Activated CD8-positive, alpha-beta memory T cell treated with anti-CD3 and anti-CD28 coated beads, Interleukin-2, amount 50 U/mL, for 24 hours (primary cell): ENCODE results near the gene LMBR1.
"Not testable (repeated sequence)": the region's sequence is repeated elsewhere in the genome, so short reads cannot be mapped to it uniquely, and the experiment has no call there.

Source experiments
- DNase-seq: peaks from one replicate; pipeline ENCODE4 v3.0.0-alpha.2; 2020; ENCODE audit errors: extremely low read depth

The LMBR1 gene

DNA sequence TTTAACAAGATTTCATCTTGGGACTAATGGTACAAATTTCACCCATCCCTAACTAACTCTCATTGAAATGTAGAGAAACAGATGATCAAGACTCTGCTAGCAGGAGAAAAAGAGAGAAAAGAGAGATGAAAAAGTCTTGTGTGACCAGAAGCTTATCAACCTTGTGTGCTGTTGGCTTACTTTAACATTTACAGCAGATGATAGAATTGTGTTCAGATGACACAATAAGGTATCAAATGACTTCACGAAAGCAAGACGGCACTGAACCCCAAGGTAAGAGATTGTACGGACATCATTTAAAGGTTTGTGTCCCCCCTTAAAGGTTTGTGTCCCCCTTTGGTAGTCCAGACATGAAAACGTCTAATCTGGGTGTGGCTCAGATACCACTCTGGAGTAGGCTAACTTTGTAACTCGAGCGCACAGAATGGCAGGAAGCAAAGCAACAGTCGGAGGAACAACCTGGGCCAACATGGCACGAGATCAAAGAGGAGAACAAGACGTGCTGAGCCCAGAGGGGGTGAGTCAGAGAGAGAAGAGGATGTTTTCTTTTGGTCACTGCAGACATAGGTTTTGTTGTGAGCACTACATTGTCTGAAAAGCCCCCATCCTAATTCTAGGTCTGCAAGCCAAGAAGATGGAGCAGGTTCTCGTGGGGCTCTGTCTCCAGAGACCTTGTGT, 10.4 kb upstream of the LMBR1 start:
- DNase-seq = no peak

DNA sequence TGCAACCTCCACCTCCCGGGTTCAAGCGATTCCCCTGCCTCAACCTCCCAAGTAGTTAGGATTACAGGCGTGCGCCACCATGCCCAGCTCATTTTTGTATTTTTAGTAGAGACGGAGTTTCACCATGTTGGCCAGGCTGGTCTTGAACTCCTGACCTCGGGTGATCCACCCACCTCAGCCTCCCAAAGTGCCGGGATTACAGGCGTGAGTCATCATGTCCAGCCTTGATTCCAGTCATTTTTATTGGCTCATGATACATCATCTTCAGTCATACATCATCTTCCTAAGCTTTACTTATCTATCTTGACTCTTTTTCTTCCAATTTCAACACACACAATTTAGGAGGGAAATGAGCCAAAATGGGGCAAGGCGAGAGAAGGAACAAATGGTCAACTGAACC, 7.1 kb upstream of the LMBR1 start:
- not testable (repeated sequence) for DNase-seq

DNA sequence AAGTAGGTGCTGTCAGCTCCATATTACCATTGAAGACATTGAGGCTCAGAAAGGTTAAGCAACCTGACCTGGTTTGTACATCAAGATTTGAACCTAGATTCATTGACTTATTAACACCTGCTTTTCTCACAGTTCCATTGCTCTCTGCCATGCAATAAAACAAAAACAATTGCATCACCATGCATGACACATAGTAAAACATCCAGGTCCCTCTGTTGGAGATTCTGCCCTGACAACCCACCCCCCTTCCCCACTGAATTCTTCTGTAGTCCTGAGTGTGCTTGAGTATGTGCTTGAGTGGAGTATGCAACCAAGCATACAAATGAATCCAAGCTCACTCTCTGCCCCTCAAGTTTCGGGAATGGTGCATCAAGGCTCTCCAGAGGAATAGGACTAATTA, 6.0 kb upstream of the LMBR1 start:
- DNase-seq = no peak

DNA sequence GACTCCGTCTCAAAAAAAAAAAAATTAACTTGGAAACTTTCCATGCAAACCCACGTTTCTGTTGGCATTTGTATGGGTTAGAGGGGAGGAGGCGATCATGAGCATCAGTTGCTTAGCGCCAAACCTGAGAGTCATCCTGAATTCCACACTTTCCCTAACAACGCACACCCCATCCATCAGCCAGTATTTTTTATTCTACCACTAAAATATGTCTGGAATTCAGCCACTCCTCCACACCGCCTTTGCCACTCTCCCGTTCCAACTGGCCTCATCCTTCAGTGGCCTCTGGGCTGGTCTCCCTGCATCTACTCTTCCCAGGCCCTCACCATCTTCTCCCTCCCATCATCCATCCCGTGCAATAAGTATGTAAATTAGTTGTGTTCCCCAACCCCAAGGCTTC, 4.7 kb upstream of the LMBR1 start:
- no peak for DNase-seq

DNA sequence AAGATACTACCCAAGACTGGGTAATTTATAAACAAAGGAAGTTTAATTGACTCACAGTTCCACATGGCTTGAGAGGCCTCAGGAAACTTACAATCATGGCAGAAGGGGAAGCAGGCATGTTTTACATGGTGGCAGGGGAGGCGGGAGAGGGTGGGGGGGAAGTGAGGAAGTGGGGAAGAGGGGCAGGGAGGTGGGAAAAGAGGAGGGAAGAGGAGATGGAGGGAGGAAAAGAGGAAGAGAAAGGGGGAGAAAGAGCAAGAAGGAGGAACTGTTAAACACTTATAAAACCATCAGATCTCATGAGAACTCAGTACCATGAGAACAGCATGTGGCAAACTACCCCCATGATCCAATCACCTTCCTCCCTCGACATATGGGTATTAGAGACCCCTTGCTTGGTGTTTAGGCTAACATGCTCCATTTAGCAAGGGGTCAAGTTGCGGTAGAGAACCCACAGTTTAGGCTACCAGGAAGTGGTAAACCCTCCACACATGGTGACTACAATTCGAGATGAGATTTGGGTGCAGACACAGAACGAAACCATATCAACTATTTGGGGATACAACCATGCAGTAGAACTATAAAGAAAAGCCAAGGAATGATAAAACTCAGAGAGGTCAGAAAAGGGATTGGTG, 3.5 kb upstream of the LMBR1 start:
- no peak for DNase-seq

DNA sequence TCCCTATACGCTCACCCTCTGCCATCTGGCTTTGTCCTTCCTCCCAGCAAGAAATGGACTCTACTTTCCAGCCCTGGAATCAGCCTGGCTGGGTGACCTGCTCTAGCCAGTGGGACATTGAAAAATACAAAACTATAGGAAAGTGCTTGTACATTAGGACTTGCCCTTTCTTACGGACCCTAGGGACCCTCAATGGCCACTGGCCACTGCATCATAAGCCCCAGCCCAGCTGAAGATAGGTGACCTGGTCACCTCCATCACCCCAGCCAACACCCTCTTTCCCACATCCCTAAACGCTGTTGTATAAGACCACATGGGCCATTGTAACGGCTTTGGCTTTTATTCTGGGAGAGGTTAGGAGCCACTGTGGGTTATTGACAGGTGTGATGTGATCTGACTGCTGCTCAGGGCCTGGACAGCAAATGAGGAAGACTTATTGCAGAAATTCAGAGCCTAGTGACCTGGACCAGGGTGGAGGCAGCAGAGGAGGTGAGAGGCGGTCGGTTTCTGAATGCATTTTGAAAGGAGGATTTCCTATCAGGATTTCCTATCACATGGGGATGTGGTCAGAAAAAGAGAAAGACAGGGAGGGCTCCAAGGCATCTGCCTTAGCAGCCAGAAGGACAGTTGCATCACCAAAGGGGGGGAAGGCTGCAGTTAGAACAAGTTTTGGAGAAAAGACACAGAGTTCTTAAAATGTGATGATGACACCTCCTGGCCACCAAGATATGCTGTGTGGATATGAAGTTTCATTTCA, 2.2 kb upstream of the LMBR1 start:
- no peak for DNase-seq

DNA sequence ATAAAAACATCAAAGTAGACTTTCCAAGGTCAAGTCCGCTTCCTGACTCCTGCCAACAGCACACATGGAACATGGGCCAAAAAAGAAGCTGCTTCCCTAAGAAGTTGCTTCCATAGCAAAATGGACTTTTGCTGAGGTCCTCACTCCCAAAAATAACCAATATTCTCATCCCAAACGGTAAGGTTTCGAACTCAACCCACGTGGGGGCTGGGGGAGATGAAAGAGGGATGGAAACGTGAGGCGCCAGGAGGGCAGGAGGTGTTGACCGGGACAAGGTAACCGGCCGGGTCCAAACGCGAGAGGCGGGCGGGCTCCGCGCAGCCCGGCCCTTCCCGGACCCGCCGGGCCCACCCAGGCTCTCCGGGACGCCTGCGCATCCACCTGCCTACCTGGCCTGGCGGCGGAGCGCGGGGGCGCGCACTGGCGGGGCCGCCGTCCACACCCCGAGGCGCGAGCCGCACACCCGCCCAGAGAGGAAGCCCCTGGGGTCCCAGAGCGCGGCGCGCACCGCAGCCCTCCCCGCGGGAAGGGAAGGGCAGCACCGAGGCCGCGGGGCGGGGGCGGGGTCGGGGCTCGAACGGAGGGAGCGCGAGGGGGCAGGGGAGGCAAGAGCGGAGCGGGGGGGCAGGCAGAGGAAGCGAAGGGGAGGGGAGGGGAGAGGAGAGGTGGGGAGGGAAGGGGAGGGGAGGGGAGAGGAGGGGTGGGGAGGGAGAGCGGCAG, 742 bp downstream of the LMBR1 start:
- no peak for DNase-seq

DNA sequence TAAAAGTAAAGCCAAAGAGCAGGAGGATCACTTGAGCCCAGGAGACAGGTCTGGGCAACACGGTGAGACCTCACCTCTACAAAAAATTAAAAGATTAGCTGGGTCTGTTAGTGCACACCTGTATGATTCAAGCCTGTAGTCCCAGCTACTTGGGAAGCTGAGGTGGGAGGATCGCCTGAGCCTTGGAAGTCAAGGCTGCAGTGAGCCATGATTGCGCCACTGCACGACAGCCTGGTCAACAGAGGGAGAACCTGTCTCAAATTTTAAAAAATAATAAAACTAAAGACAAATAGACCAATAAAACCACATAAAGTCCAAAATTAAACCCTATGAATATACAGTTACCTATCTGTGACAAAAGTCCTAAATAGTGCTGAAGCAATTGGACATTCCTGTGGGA, 3.2 kb downstream of the LMBR1 start:
- DNase-seq = no peak

DNA sequence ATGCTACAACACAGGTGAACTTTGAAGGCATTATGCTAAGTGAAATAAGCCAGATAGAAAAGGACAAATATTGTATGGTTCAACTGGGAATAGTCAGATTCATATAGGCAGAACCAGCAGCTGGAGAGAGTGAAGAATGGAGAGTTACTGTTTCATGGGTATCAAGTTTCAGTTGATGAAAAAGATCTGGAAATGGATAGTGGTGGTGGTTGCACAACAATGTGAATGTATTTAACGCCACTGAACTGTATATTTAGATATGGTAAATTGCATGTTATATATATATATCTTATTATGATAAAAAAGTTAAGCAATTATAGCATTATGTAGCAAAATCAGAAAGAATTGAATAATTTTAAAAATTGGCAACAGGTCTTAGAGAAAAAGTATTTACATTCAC, 3.9 kb downstream of the LMBR1 start:
- no peak for DNase-seq

DNA sequence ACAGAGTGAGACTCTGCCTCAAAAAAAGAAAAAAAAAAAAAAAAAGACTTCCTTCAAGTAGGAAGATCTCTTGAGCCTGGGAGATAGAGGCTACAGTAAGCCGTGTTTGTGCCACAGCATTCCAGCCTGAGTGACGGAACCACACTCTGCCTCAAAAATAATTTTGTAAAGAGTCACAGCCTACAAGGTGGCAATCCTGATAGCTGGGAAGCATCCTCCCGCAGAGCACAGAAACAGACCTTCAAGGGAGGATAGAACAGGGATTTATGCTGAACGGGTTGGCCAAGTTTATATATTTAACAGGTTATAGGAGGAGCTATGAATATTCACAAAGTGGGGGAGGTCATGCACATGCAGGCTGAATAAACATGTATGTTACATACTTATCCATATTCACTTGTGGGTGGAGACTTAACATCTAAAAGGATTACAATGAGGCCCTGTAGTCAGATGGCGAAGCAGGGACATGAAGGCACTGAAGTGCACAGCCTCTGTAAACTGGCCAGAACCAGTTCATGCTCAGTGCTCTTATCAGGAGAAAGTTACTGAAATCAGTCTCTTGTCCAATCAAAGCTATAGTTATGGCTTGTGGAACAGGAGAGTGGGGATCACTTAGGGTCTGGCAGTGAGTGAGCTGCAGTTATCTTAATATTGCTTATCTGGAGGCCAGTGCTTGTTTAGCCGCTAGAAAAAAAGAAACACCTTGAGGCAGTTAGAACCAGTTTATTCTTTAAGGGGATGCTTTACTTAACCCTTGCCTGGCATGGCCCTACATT, 6.8 kb downstream of the LMBR1 start:
- no peak for DNase-seq

DNA sequence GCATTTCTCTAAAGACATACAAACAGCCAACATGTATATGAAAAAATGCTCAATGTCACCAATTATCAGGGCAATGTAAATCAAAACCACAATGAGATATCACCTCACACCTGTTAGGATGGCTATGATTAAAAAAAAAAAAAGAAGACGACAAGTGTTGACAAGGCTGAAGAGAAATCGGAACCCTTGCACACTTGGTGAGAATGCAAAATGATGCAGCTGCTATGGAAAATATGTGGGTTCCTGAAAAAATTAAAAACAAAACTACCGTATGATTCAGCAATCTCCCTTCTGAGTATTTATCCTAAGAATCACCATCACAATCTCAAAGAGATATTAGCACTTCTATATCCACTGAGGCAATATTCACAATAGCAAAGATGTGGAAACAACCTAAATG, 11.3 kb downstream of the LMBR1 start:
- no peak for DNase-seq

DNA sequence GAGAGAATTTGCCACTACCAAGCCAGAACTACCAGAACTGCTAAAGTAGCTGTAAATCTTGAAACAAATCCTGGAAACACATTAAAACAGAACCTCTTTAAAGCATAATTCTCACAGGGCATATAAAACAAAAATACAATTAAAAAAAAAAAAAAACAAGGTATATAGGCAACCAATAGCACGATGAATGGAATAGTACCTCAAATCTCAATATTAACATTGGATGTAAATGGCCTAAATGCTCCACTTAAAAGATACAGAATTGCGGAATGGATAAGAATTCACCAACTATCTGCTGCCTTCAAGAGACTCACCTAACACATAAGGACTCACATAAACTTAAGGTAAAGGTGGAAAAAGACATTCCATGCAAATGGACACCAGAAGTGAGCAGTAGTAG, 17.2 kb downstream of the LMBR1 start:
- DNase-seq = no peak

DNA sequence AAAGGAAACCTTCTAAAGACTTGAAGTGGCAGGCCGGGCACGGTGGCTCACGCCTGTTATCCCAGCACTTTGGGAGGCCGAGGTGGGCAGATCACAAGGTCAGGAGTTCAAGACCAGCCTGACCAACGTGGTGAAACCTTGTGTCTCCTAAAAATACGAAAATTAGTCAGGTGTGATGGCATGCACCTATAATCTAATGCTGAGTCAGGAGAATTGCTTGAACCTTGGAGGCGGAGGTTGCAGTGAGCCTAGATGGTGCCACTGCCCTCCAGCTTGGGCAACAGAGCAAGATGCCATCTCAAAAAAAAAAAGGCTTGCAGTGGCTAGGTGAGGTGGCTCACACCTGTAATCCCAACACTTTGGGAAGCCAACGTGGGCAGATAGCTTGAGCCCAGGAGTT, 24.6 kb downstream of the LMBR1 start:
- not testable (repeated sequence) for DNase-seq

DNA sequence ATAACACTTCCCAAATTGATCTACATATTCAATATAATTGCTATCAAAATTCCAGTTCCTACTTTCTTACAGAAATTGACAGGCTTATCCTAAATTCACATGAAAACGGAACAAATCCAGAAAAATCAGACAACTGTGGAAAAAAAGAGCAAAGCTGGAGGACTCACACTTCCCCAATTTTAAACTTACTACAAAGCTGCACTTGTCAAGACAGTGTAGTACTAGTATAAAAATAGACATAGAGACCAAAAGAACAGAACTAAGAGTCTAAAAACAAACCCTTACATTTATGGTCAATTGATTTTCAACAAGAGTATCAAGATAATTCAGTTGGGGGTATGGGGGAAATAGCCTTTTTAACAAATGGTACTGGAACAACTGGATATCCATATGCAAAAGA, 27.5 kb downstream of the LMBR1 start:
- no peak for DNase-seq

DNA sequence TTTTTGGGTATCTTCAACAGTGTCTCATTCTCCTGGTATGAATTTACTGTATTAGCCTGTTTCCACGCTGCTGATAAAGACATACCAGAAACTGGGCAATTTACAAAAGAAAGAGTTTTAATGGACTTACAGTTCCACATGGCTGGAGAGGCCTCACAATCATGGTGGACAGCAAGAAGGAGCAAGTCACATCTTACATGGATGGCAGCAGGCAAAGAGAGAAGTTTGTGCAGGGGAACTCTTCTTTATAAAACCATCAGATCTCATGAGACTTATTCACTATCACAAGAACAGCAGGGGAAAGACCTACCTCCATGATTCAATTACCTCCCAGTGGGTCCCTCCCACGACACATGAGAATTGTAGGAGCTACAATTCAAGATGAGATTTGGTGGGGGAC, 31.0 kb downstream of the LMBR1 start:
- not testable (repeated sequence) for DNase-seq

DNA sequence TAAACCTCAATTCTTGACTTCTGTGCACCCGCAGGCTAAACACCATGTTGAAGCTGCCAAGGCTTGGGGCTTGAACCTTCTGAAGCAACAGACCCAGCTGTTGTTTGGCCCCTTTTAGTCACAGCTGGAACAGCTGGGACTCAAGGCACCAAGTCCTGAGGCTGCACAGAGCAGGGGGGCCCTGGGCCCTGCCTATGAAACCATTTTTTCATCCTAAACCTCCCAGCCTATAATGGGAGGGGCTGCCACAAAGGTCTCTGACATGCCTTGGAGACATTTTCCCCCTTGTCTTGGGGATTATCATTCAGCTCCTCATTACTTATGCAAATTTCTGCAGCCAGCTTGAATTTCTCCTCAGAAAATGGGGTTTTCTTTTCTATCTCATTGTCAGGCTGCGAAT, 31.8 kb downstream of the LMBR1 start:
- DNase-seq = no peak

DNA sequence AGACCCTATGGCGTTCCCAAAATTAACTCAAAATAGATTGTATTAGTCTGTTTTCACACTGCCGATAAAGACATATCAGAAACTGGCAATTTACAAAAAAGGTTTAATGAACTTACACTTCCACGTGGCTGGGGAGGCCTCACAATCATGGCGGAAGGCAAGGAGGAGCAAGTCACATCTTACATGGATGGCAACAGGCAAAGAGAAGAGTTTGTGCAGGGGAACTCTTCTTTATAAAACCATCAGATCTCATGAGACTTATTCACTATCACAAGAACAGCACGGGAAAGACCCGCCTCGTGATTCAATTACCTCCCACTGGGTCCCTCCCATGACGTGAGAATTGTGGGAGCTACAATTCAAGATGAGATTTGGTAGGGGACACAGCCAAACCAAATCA, 32.9 kb downstream of the LMBR1 start:
- DNase-seq = not testable (repeated sequence)

DNA sequence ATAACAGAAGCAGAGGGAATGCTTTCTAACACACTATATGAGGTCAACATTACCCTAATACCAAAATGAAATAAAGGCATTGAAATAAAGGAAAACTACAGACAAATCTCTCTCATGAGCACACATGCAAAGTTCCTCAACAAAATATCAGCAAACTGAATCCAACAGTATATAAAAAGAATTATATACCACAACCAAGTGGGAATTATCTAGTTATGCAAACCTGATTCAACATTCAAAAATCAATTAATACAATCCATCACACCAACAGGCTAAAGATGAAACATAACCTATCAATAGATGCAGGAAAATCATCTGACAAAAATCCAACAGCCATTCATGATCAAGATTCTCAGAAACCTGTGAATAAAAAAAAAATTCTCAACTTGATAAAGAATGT, 34.5 kb downstream of the LMBR1 start:
- no peak for DNase-seq

DNA sequence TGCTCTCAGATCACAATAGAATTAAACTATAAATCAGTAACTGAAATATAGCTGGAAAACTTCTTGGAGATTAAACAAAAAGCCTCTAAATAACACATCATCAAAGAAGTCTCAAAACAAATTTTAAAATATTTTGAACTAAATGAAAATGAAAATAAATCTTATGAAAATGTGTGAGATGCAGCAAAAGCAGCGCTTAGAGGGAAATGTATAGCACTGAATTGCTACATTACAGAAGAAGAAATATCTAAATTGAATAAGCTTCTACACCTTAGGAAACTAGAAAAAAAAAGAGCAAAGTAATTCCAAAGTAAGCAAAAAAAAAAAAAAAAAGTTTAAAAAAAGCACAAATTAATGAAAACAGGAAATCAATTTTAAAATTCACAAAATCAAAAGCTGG, 35.2 kb downstream of the LMBR1 start:
- DNase-seq = no peak

DNA sequence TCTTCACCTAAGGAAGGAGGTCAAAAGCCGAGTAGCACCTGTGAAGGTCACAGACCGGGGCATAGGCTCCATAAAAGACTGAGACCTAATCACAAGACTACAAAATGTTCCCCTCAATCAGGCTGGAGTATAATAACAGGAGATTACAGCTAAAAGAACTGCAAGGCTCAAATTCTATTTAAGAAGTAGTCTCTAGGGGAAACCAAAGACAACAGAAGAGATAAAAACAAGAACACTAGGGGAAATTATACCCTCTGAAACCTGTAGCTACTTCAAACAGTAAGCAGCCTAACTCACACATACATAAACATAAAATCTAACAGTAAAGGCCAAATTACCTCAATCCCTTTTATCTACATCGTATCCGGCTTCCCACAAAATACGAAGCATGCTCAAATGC, 38.3 kb downstream of the LMBR1 start:
- DNase-seq = no peak

DNA sequence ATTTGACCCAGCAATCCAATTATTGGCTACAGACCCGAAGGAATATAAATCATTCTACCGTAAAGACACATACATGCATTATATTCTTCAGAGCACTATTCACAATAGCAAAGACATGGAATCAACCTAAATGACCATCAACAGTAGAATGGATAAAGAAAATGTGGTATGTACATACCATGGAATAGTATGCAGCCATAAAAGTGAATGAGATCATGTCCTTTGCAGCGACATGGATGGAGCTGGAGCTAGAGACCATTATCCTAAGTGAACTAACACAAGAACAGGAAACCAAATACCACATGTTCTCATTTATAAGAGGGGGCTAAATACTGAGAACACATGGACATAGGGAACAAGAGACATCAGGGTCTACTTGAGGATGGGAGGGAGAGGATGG, 44.0 kb downstream of the LMBR1 start:
- DNase-seq = no peak
